GM23248 (cell line): Measurements from ENCODE around the gene FADS1. TPM values are rescaled to one million over a fixed set of nuclear protein-coding genes. Genes with fewer than 3 reads are reported as not detected.
A peak's percentile ranks its signal among the peaks of the same experiment; 100 is the strongest.

Experiments used
- DNase-seq: peaks from one replicate; pipeline ENCODE4 v3.0.0-alpha.2; 2015
- H2AFZ ChIP-seq: fragments of 200-600 bp; sonication (generic); 2 replicates; pipeline ENCODE4 v1.6.1; 2016; ENCODE audit warnings: antibody characterized with exemption
- H3F3A ChIP-seq: fragments of 200-600 bp; sonication (generic); 2 replicates; pipeline ENCODE4 v1.6.1; 2016; ENCODE audit warnings: mild to moderate bottlenecking, antibody characterized with exemption, mixed run types; ENCODE audit not compliant: insufficient read depth
- H3K27ac ChIP-seq: fragments of 200-600 bp; sonication (generic); 2 replicates; pipeline ENCODE4 v1.5.1; 2016; ENCODE audit warnings: mild to moderate bottlenecking
- H3K27me3 ChIP-seq: fragments of 200-600 bp; sonication (generic); replicated peaks from 2 replicates; pipeline ENCODE4 v1.6.1; 2016; ENCODE audit warnings: mild to moderate bottlenecking; ENCODE audit not compliant: insufficient read depth
- H3K36me3 ChIP-seq: fragments of 200-600 bp; sonication (generic); 2 replicates; pipeline ENCODE4 v1.6.1; 2016; ENCODE audit warnings: low read depth, mild to moderate bottlenecking
- H3K4me1 ChIP-seq: fragments of 200-600 bp; sonication (generic); 2 replicates; pipeline ENCODE4 v1.6.1; 2016; ENCODE audit warnings: mild to moderate bottlenecking; ENCODE audit not compliant: insufficient read depth
- H3K4me2 ChIP-seq: fragments of 200-600 bp; sonication (generic); one replicate; pipeline ENCODE4 v1.6.1; 2016; ENCODE audit warnings: mild to moderate bottlenecking; ENCODE audit not compliant: unreplicated experiment
- H3K4me3 ChIP-seq: fragments of 200-600 bp; sonication (generic); 2 replicates; pipeline ENCODE4 v1.5.1; 2016; ENCODE audit warnings: mild to moderate bottlenecking
- H3K79me2 ChIP-seq: fragments of 200-600 bp; sonication (generic); 2 replicates; pipeline ENCODE4 v1.6.1; 2016; ENCODE audit warnings: mild to moderate bottlenecking; ENCODE audit not compliant: insufficient read depth
- H3K9ac ChIP-seq: fragments of 200-600 bp; sonication (generic); 2 replicates; pipeline ENCODE4 v1.6.1; 2016; ENCODE audit warnings: mild to moderate bottlenecking
- H3K9me2 ChIP-seq: fragments of 200-600 bp; sonication (generic); 2 replicates; pipeline ENCODE4 v1.6.1; 2016; ENCODE audit warnings: mixed run types, mild to moderate bottlenecking, moderate library complexity; ENCODE audit not compliant: insufficient read depth
- H3K9me3 ChIP-seq: fragments of 200-600 bp; sonication (generic); one replicate; pipeline ENCODE4 v1.6.1; 2017; ENCODE audit warnings: low read depth
- H4K20me1 ChIP-seq: fragments of 200-600 bp; sonication (generic); 2 replicates; pipeline ENCODE4 v1.6.0; 2016; ENCODE audit not compliant: insufficient read depth
- EZH2 ChIP-seq: fragments of 200-600 bp; sonication (generic); IDR thresholded peaks from 2 replicates; pipeline ENCODE4 v1.6.1; 2018; ENCODE audit warnings: antibody characterized with exemption, mild to moderate bottlenecking; ENCODE audit not compliant: insufficient read depth, poor library complexity, severe bottlenecking
- EZH2phosphoT487 ChIP-seq: fragments of 200-600 bp; sonication (generic); IDR thresholded peaks from 2 replicates; pipeline ENCODE4 v1.6.1; 2018; ENCODE audit warnings: antibody characterized with exemption, moderate library complexity, mild to moderate bottlenecking, low read depth; ENCODE audit not compliant: insufficient read depth
- WGBS, 2 experiments: methylation state at CpG; one replicate each; pipeline ENCODE4 v1.1.6; 2015 to 2017; ENCODE audit warnings: low lambda C conversion rate in 2 of 2, low coverage in 1 of 2; ENCODE audit errors: missing lambda C conversion rate in 2 of 2; 5-methylcytosine and 5-hydroxymethylcytosine counted together
- in situ Hi-C: fragments of 300-500 bp; cut with MboI; formaldehyde crosslinking; loops from 2 replicates; pipeline ENCODE4 v1.15.0; 2020
- polyA plus RNA-seq: library from polyadenylated mRNA; unstranded; fragments of >200 nt; fragmentation: Nextera tagmentation; extraction: Ambion mirVana; gene quantifications from 2 replicates; pipeline ENCODE4 v1.2.1, GENCODE V29; 2016
- total RNA-seq: library from RNA; depleted of rRNA; stranded (reverse); fragments of >200 nt; shearing (Covaris generic); gene quantifications from 2 replicates; pipeline ENCODE4 v1.2.3, GENCODE V29; 2014; rRNA removed

FADS1 gene
- total RNA-seq (12.9 and 44.9 TPM in 2 replicates), polyA plus RNA-seq (19.7 and 21.6 TPM in 2 replicates)

- no peaks in the 10 kb centered on the region for H3K79me2 ChIP-seq
- H4K20me1 ChIP-seq: no peaks in the 10 kb centered on the region
- no peaks in the 10 kb centered on the region for H3K27me3 ChIP-seq
- H3K4me1 ChIP-seq: peaks cover 8% of the 10 kb centered on the region
- no peaks in the 10 kb centered on the region for H3K36me3 ChIP-seq
- H3K4me2 ChIP-seq: peak within 1 kb of the TSS; percentile 94
- H3K9ac ChIP-seq: peak within 1 kb of the TSS; percentile 84
- TF ChIP-seq EZH2phosphoT487: no peak
- no peak for TF ChIP-seq EZH2
- H3K4me3 ChIP-seq: peak within 1 kb of the TSS; percentile 81
- H3F3A ChIP-seq: peaks cover 19% of the 10 kb centered on the region
- peak within 1 kb of the TSS; percentile 84 for H2AFZ ChIP-seq
- in situ Hi-C loops: no loop called here
- DNase-seq: peak; percentile 95
- WGBS, 2 experiments: 3 to 5% methylated on average over 35 to 60 of the region's 73 CpGs
- peak within 1 kb of the TSS; percentile 67 for H3K27ac ChIP-seq
- H3K9me3 ChIP-seq: no peaks in the 10 kb centered on the region
- H3K9me2 ChIP-seq: no peaks in the 10 kb centered on the region
Measured at GRCh38 chr11:61816736-61817455, at the start of gene FADS1. Gene FADS1, minus strand, starts transcription at chr11:61817003. Its CDS starts 74 bp downstream, at chr11:61816929.

- peaks cover 6% of the 10 kb centered on the region; the same call in 1 of the 2 replicates for H3F3A ChIP-seq
- in situ Hi-C loops: no loop called here
- no peak overlapping the region for H3K4me3 ChIP-seq
- H3K27me3 ChIP-seq: no peaks in the 10 kb centered on the region
- no peaks in the 10 kb centered on the region for H4K20me1 ChIP-seq
- H3K9me3 ChIP-seq: no peaks in the 10 kb centered on the region
- no peak for DNase-seq
- H3K9me2 ChIP-seq: no peaks in the 10 kb centered on the region
- 76% methylated on average over 18 of the region's 18 CpGs for WGBS, 2 experiments
- H3K4me2 ChIP-seq: no peak overlapping the region
- no peaks in the 10 kb centered on the region for H3K36me3 ChIP-seq
- H3K27ac ChIP-seq: no peak overlapping the region
- H3K79me2 ChIP-seq: no peaks in the 10 kb centered on the region
- peaks cover 2% of the 10 kb centered on the region; the same call in 1 of the 2 replicates for H3K4me1 ChIP-seq
- no peak overlapping the region for H2AFZ ChIP-seq
- no peak for TF ChIP-seq EZH2phosphoT487
- no peak for TF ChIP-seq EZH2
- no peak overlapping the region for H3K9ac ChIP-seq
Measured at GRCh38 chr11:61866231-61866957, 49.6 kb upstream of the FADS1 start.

- H3K27ac ChIP-seq: no peak overlapping the region
- in situ Hi-C loops: no loop called here
- no peak overlapping the region for H3K9ac ChIP-seq
- no peaks in the 10 kb centered on the region for H3K27me3 ChIP-seq
- no peaks in the 10 kb centered on the region for H3K9me3 ChIP-seq
- TF ChIP-seq EZH2 (no peak), EZH2phosphoT487 (no peak)
- DNase-seq: no peak
- no peaks in the 10 kb centered on the region for H3F3A ChIP-seq
- H4K20me1 ChIP-seq: no peaks in the 10 kb centered on the region
- 82 to 85% methylated on average over 19 to 20 of the region's 20 CpGs for WGBS, 2 experiments
- H3K36me3 ChIP-seq: no peaks in the 10 kb centered on the region
- H3K79me2 ChIP-seq: no peaks in the 10 kb centered on the region
- no peak overlapping the region for H3K4me2 ChIP-seq
- H3K4me3 ChIP-seq: no peak overlapping the region
- H3K4me1 ChIP-seq: no peaks in the 10 kb centered on the region
- no peak overlapping the region for H2AFZ ChIP-seq
- H3K9me2 ChIP-seq: no peaks in the 10 kb centered on the region
Measured at GRCh38 chr11:61864814-61865775, 48.3 kb upstream of the FADS1 start.
